Ascending aorta (tissue), 2 donors: ENCODE results near the gene PHOSPHO2. TPM values are rescaled to one million over a fixed set of nuclear protein-coding genes. Genes with fewer than 3 reads are reported as not detected.

Experiments used
- DNase-seq, 2 donors: peaks; one replicate each; pipeline ENCODE4 v3.0.0-alpha.2; 2019; ENCODE audit warnings: low spot score in 2 of 2
- H3K27ac ChIP-seq, 2 donors: fragments of 200-600 bp; sonication (generic); one replicate each; pipeline ENCODE4 v1.5.1; 2016 to 2017; ENCODE audit warnings: mild to moderate bottlenecking in 1 of 2
- H3K27me3 ChIP-seq: fragments of 200-600 bp; sonication (generic); one replicate; pipeline ENCODE4 v1.5.1; 2017
- H3K36me3 ChIP-seq, 2 donors: fragments of 200-600 bp; sonication (generic); one replicate each; pipeline ENCODE4 v1.5.1; 2016
- H3K4me1 ChIP-seq, 2 donors: fragments of 200-600 bp; sonication (generic); one replicate each; pipeline ENCODE4 v1.5.1; 2016 to 2017; ENCODE audit warnings: mild to moderate bottlenecking in 1 of 2
- H3K4me3 ChIP-seq, 2 donors: fragments of 200-600 bp; sonication (generic); one replicate each; pipeline ENCODE4 v1.5.1; 2016 to 2017; ENCODE audit warnings: mild to moderate bottlenecking in 1 of 2
- H3K9me3 ChIP-seq, 2 donors: fragments of 200-600 bp; sonication (generic); one replicate each; pipeline ENCODE4 v1.5.1; 2016
- CTCF ChIP-seq, 3 experiments: fragments of 200-600 bp in 2 of 3; fragments of 450-650 bp in 1 of 3; sonication (generic) in 2 of 3; IDR thresholded peaks; one replicate each; pipeline ENCODE4 v1.5.1; 2016 to 2019; ENCODE audit warnings: antibody characterized with exemption in 3 of 3, mild to moderate bottlenecking in 1 of 3, moderate library complexity in 1 of 3
- intact Hi-C: fragments of 100-400 bp; cut with DNase I; formaldehyde crosslinking; loops from one replicate; pipeline ENCODE4 v1.15.1; 2023
- total RNA-seq: library from RNA; depleted of rRNA; stranded (reverse); fragments of >200 nt; gene quantifications from one replicate; pipeline ENCODE4 v1.1.0, GENCODE V29; 2016

PHOSPHO2 gene
- total RNA-seq, 1 donor from 2014 or later, result not detected

- no peak overlapping the region for H3K27ac ChIP-seq
- intact Hi-C loops, result no loop called here
Measured at GRCh38 chr2:169705927-169706326, 11.7 kb downstream of the PHOSPHO2 start.

GRCh38 chr2:169707626-169708025 lies 13.4 kb downstream of the PHOSPHO2 start:
- no peaks in the 10 kb centered on the region for H3K9me3 ChIP-seq
- no peaks in the 10 kb centered on the region for H3K36me3 ChIP-seq
- H3K27ac ChIP-seq, result no peak overlapping the region
- H3K4me3 ChIP-seq, result no peak overlapping the region
- intact Hi-C loops, result no loop called here
- TF ChIP-seq CTCF (IDR thresholded peaks at IDR 0.05), result no peak
- no peaks in the 10 kb centered on the region for H3K27me3 ChIP-seq
- no peak for DNase-seq
- H3K4me1 ChIP-seq, result no peaks in the 10 kb centered on the region

More at GRCh38 chr2:169705927-169706326, 11.7 kb downstream of the PHOSPHO2 start:
- TF ChIP-seq CTCF (IDR thresholded peaks at IDR 0.05), result no peak
- Histone ChIP-seq H3K9me3 (no peaks in the 10 kb centered on the region), H3K4me3 (no peak overlapping the region), H3K27me3 (no peaks in the 10 kb centered on the region), H3K36me3 (no peaks in the 10 kb centered on the region), H3K4me1 (no peaks in the 10 kb centered on the region)
- DNase-seq, result no peak

- no peak overlapping the region for H3K4me3 ChIP-seq
- no peak for DNase-seq
- no peaks in the 10 kb centered on the region for H3K36me3 ChIP-seq
- intact Hi-C loops, result no loop called here
- no peak for TF ChIP-seq CTCF (IDR thresholded peaks at IDR 0.05)
- H3K27me3 ChIP-seq, result no peaks in the 10 kb centered on the region
- no peak overlapping the region for H3K27ac ChIP-seq
- H3K4me1 ChIP-seq, result no peaks in the 10 kb centered on the region
- no peaks in the 10 kb centered on the region for H3K9me3 ChIP-seq
Measured at GRCh38 chr2:169709331-169709730, 15.1 kb downstream of the PHOSPHO2 start.

- Histone ChIP-seq H3K9me3 (no peaks in the 10 kb centered on the region), H3K4me3 (no peak overlapping the region), H3K27me3 (no peaks in the 10 kb centered on the region), H3K4me1 (peaks cover 0 to under 1% of the 10 kb centered on the region in 2 donors), H3K36me3 (no peaks in the 10 kb centered on the region), H3K27ac (no peak overlapping the region)
- DNase-seq, result no peak
- intact Hi-C loops, result no loop called here
- TF ChIP-seq CTCF (IDR thresholded peaks at IDR 0.05), result no peak
Measured at GRCh38 chr2:169709981-169710380, 15.7 kb downstream of the PHOSPHO2 start.

- Histone ChIP-seq H3K36me3 (no peaks in the 10 kb centered on the region), H3K27ac (no peak overlapping the region), H3K4me1 (peaks cover 0 to 3% of the 10 kb centered on the region in 2 donors), H3K4me3 (no peak overlapping the region), H3K9me3 (no peaks in the 10 kb centered on the region), H3K27me3 (no peaks in the 10 kb centered on the region)
- intact Hi-C loops, result no loop called here
- no peak for TF ChIP-seq CTCF (IDR thresholded peaks at IDR 0.05)
- DNase-seq, result no peak
Measured at GRCh38 chr2:169711751-169712509, 17.7 kb downstream of the PHOSPHO2 start.
